Upper lobe of right lung (tissue), 1 donor: ENCODE results near the gene IFNG-AS1. TPM values are rescaled to one million over a fixed set of nuclear protein-coding genes. Genes with fewer than 3 reads are reported as not detected.

Experiments
- ATAC-seq: fragments of 200-7000 bp; cut with Tn5 transposase; one replicate; pipeline ENCODE4 v1.9.1; 2020; ENCODE audit warnings: mild to moderate bottlenecking, moderate library complexity
- DNase-seq: peaks from one replicate; pipeline ENCODE4 v3.0.0-alpha.2; 2020
- H3K27ac ChIP-seq: fragments of 200-600 bp; one replicate; pipeline ENCODE4 v1.8.0; 2022
- H3K27me3 ChIP-seq: fragments of 200-600 bp; one replicate; pipeline ENCODE4 v1.8.0; 2022; ENCODE audit warnings: mild to moderate bottlenecking
- H3K36me3 ChIP-seq: fragments of 200-600 bp; one replicate; pipeline ENCODE4 v1.8.0; 2022
- H3K4me1 ChIP-seq: fragments of 200-600 bp; one replicate; pipeline ENCODE4 v1.8.0; 2022
- H3K4me3 ChIP-seq: fragments of 200-600 bp; one replicate; pipeline ENCODE4 v1.8.0; 2022; ENCODE audit warnings: mild to moderate bottlenecking
- H3K9me3 ChIP-seq: fragments of 200-600 bp; one replicate; pipeline ENCODE4 v1.8.0; 2022
- CTCF ChIP-seq: fragments of 200-600 bp; IDR thresholded peaks from one replicate; pipeline ENCODE4 v1.8.0; 2022; ENCODE audit warnings: antibody characterized with exemption
- intact Hi-C: fragments of 100-400 bp; cut with DNase I; formaldehyde crosslinking; loops from one replicate; pipeline ENCODE4 v1.11.0; 2022
- total RNA-seq: library from RNA; stranded (reverse); fragmentation: NEBNext Ultra II Directional; extraction: Animal tissue kit (Norgen Biotek cat#: 25700); gene quantifications from one replicate; pipeline ENCODE4 v1.2.1, GENCODE V29; 2021
- donor health status: DM: no; HTN: yes; CAD: no; lungs with severe emphysema.

Gene IFNG-AS1
- total RNA-seq, 1 donor from 2014 or later: not detected

- H3K4me3 ChIP-seq: no peak overlapping the region
- H3K36me3 ChIP-seq: no peaks in the 10 kb centered on the region
- intact Hi-C loops: no loop called here
- no peak for TF ChIP-seq CTCF
- no peaks in the 10 kb centered on the region for H3K4me1 ChIP-seq
- no peaks in the 10 kb centered on the region for H3K9me3 ChIP-seq
- DNase-seq: no peak
- H3K27me3 ChIP-seq: no peaks in the 10 kb centered on the region
- no peak overlapping the region for H3K27ac ChIP-seq
- ATAC-seq: no peak
Measured at GRCh38 chr12:67968321-67968720, 20.9 kb upstream of the IFNG-AS1 start.

- Histone ChIP-seq H3K27ac (no peak overlapping the region), H3K4me1 (no peaks in the 10 kb centered on the region), H3K36me3 (no peaks in the 10 kb centered on the region), H3K4me3 (no peak overlapping the region), H3K9me3 (no peaks in the 10 kb centered on the region), H3K27me3 (no peaks in the 10 kb centered on the region)
- ATAC-seq (no peak), DNase-seq (no peak)
- intact Hi-C loops: no loop called here
- no peak for TF ChIP-seq CTCF
Measured at GRCh38 chr12:67968725-67969124, 20.5 kb upstream of the IFNG-AS1 start.

GRCh38 chr12:67969134-67969802 lies 20.0 kb upstream of the IFNG-AS1 start:
- no peak for ATAC-seq
- intact Hi-C loops: no loop called here
- no peak for TF ChIP-seq CTCF
- H3K36me3 ChIP-seq: no peaks in the 10 kb centered on the region
- no peaks in the 10 kb centered on the region for H3K27me3 ChIP-seq
- DNase-seq: no peak
- H3K27ac ChIP-seq: no peak overlapping the region
- no peaks in the 10 kb centered on the region for H3K9me3 ChIP-seq
- no peak overlapping the region for H3K4me3 ChIP-seq
- H3K4me1 ChIP-seq: no peaks in the 10 kb centered on the region

GRCh38 chr12:67977668-67978067 lies 11.6 kb upstream of the IFNG-AS1 start:
- no peak for TF ChIP-seq CTCF
- H3K9me3 ChIP-seq: no peaks in the 10 kb centered on the region
- H3K36me3 ChIP-seq: no peaks in the 10 kb centered on the region
- no peak overlapping the region for H3K4me3 ChIP-seq
- ATAC-seq (no peak), DNase-seq (no peak)
- no peak overlapping the region for H3K27ac ChIP-seq
- no peaks in the 10 kb centered on the region for H3K4me1 ChIP-seq
- intact Hi-C loops: no loop called here
- H3K27me3 ChIP-seq: no peaks in the 10 kb centered on the region

GRCh38 chr12:67980391-67980790 lies 8.9 kb upstream of the IFNG-AS1 start:
- Histone ChIP-seq H3K4me3 (no peak overlapping the region), H3K36me3 (no peaks in the 10 kb centered on the region), H3K27ac (no peak overlapping the region), H3K9me3 (no peaks in the 10 kb centered on the region), H3K27me3 (no peaks in the 10 kb centered on the region), H3K4me1 (no peaks in the 10 kb centered on the region)
- ATAC-seq: no peak
- intact Hi-C loops: no loop called here
- DNase-seq: no peak
- no peak for TF ChIP-seq CTCF
